Suprapubic skin (tissue), 4 donors: ENCODE results near the gene SPANXC. TPM values are rescaled to one million over a fixed set of nuclear protein-coding genes. Genes with fewer than 3 reads are reported as not detected.

Source experiments
- DNase-seq, 2 donors: peaks; one replicate each; pipeline ENCODE4 v3.0.0-alpha.2; 2019; ENCODE audit warnings: low spot score in 2 of 2
- H3K27ac ChIP-seq: fragments of 200-600 bp; sonication (generic); one replicate; pipeline ENCODE4 v1.5.1; 2019
- H3K27me3 ChIP-seq: fragments of 200-600 bp; sonication (generic); one replicate; pipeline ENCODE4 v1.5.1; 2019
- H3K36me3 ChIP-seq: fragments of 200-600 bp; sonication (generic); one replicate; pipeline ENCODE4 v1.5.1; 2019
- H3K4me1 ChIP-seq: fragments of 200-600 bp; sonication (generic); one replicate; pipeline ENCODE4 v1.5.1; 2019
- H3K4me3 ChIP-seq: fragments of 200-600 bp; sonication (generic); one replicate; pipeline ENCODE4 v1.5.1; 2019; ENCODE audit warnings: mild to moderate bottlenecking
- H3K9me3 ChIP-seq: fragments of 200-600 bp; sonication (generic); one replicate; pipeline ENCODE4 v1.5.1; 2019
- EP300 ChIP-seq: sonication (generic); formaldehyde crosslinking; IDR thresholded peaks from one replicate; pipeline ENCODE4 v1.6.1; 2017; ENCODE audit warnings: antibody characterized with exemption
- POLR2A ChIP-seq, 2 donors: fragments of 450-650 bp; IDR thresholded peaks; one replicate each; pipeline ENCODE4 v1.6.1; 2017; ENCODE audit warnings: antibody characterized with exemption in 2 of 2, mild to moderate bottlenecking in 2 of 2, moderate library complexity in 2 of 2
- POLR2AphosphoS5 ChIP-seq, 3 donors: sonication (generic); formaldehyde crosslinking; IDR thresholded peaks; one replicate each; pipeline ENCODE4 v1.6.1; 2017; ENCODE audit warnings: antibody characterized with exemption in 3 of 3
- WGBS: methylation state at CpG from one replicate; pipeline ENCODE4 v1.1.5; 2018; 5-methylcytosine and 5-hydroxymethylcytosine counted together
- total RNA-seq, 4 donors: library from RNA; depleted of rRNA; stranded (reverse); fragments of >200 nt; gene quantifications; one replicate each; pipeline ENCODE4 v1.1.0, GENCODE V29; 2016
- TF ChIP-seq, protein P1 (sequence below), 2 donors: fragments of 200-600 bp in 1 of 2; fragments of 450-650 bp in 1 of 2; sonication (generic) in 1 of 2; IDR thresholded peaks; one replicate each; pipeline ENCODE4 v1.5.1; 2016 to 2019; ENCODE audit warnings: antibody characterized with exemption in 2 of 2, mild to moderate bottlenecking in 1 of 2, moderate library complexity in 1 of 2

SPANXC gene
- total RNA-seq, 4 donors from 2014 or later = not detected

GRCh38 chrX:141220342-141221008 lies 21.8 kb downstream of the SPANXC start:
- 59% methylated on average over 3 of the region's 3 CpGs for WGBS
- TF ChIP-seq, protein P1, sequence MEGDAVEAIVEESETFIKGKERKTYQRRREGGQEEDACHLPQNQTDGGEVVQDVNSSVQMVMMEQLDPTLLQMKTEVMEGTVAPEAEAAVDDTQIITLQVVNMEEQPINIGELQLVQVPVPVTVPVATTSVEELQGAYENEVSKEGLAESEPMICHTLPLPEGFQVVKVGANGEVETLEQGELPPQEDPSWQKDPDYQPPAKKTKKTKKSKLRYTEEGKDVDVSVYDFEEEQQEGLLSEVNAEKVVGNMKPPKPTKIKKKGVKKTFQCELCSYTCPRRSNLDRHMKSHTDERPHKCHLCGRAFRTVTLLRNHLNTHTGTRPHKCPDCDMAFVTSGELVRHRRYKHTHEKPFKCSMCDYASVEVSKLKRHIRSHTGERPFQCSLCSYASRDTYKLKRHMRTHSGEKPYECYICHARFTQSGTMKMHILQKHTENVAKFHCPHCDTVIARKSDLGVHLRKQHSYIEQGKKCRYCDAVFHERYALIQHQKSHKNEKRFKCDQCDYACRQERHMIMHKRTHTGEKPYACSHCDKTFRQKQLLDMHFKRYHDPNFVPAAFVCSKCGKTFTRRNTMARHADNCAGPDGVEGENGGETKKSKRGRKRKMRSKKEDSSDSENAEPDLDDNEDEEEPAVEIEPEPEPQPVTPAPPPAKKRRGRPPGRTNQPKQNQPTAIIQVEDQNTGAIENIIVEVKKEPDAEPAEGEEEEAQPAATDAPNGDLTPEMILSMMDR (IDR thresholded peaks at IDR 0.05) = no peak
- TF ChIP-seq POLR2AphosphoS5 (IDR thresholded peaks at IDR 0.05) = no peak
- Histone ChIP-seq H3K4me1 (no peaks in the 10 kb centered on the region), H3K27ac (no peak overlapping the region), H3K36me3 (no peaks in the 10 kb centered on the region), H3K9me3 (no peaks in the 10 kb centered on the region), H3K27me3 (no peaks in the 10 kb centered on the region), H3K4me3 (no peak overlapping the region)
- DNase-seq = no peak

DNA sequence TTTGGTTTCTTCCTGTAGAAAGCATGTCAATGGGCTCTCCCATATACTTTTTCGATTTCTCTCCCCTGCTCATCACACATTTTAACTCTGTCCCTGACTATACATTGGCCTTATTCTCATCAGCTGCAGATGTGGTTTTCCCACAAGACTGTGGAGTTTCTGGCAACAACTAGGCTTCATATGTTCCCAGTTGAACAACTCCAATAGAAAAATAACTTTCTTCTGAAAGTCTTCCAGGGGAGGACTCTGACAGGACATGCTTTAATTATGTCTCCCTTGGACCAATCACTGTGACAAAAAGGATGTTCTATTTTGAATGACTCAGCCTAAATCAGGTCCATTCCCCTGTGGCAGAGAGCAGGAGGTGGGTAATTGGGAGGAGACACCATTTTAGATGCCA lies 28.1 kb downstream of the SPANXC start:
- WGBS = 67% methylated on average over 1 of the region's 1 CpG
- TF ChIP-seq POLR2AphosphoS5 (IDR thresholded peaks at IDR 0.05) (no peak), POLR2A (IDR thresholded peaks at IDR 0.05) (no peak), EP300 (no peak)
- TF ChIP-seq, protein P1 (IDR thresholded peaks at IDR 0.05) = no peak
- H3K4me1 ChIP-seq = no peaks in the 10 kb centered on the region
- H3K4me3 ChIP-seq = no peak overlapping the region
- H3K27me3 ChIP-seq = no peaks in the 10 kb centered on the region
- H3K27ac ChIP-seq = no peak overlapping the region
- no peaks in the 10 kb centered on the region for H3K36me3 ChIP-seq
- no peak for DNase-seq
- no peaks in the 10 kb centered on the region for H3K9me3 ChIP-seq

GRCh38 chrX:141201962-141202361 lies 40.4 kb downstream of the SPANXC start:
- Histone ChIP-seq H3K27ac (no peak overlapping the region), H3K27me3 (no peaks in the 10 kb centered on the region), H3K9me3 (no peaks in the 10 kb centered on the region), H3K4me1 (no peaks in the 10 kb centered on the region), H3K36me3 (no peaks in the 10 kb centered on the region), H3K4me3 (no peak overlapping the region)
- TF ChIP-seq EP300 (no peak), POLR2A (IDR thresholded peaks at IDR 0.05) (no peak)
- no peak for DNase-seq
- whole genome bisulfite sequencing = 82% methylated on average over 3 of the region's 3 CpGs

Other genes starting within 250 kb of the SPANXC start
- gene SPANXB1, start 239.9 kb downstream of the SPANXC start, total RNA-seq = not detected
- 10 to 100 TPM in 2 of 4 donors, 1 to 10 TPM in 2; 4.5 to 11.6 (median 9.8) TPM for gene LDOC1, start 65.4 kb downstream of the SPANXC start, total RNA-seq